OCI-LY7 (cell line): Measurements from ENCODE around the gene STX17.

Source experiments
- CTCF ChIP-seq: fragments of 200-600 bp; sonication (generic); conservative IDR thresholded peaks from 2 replicates; pipeline ENCODE4 v1.5.1; 2014; ENCODE audit warnings: mild to moderate bottlenecking, antibody characterized with exemption, low read length, moderate library complexity, mixed read lengths
- EZH2phosphoT487 ChIP-seq: fragments of 200-600 bp; sonication (generic); IDR thresholded peaks from 2 replicates; pipeline ENCODE4 v1.6.1; 2018; ENCODE audit warnings: low read depth, borderline replicate concordance, mild to moderate bottlenecking, mixed run types, antibody characterized with exemption, low read length, moderate library complexity, mixed read lengths

- TF ChIP-seq CTCF (no peak), EZH2phosphoT487 (no peak)
Observed at GRCh38 chr9:99885747-99886146, 20.7 kb upstream of the STX17 start.
